ENCODE data around the gene KRTAP21-2.
"Not testable (repeated sequence)": the region's sequence is repeated elsewhere in the genome, so short reads cannot be mapped to it uniquely, and the experiment has no call there.

The KRTAP21-2 gene

DNA sequence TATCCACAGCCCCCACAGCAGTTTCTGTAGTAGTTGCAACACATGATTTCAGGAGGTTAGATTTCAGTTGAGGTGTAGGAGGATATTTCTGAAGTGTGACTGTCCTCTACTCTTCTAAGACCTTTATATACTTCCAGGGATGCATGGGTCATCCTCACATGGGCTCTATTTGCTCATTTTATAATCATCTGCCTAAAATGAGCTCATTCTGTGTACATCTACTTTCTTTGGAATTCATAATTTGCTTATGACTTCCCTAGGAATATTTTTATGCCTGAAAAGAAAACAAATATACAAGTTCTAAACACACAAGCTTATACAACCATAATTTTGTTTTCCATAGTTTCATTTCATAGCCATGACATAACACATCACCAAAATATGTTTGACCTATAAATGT, at the start of gene KRTAP21-2:
Gene KRTAP21-2, minus strand, starts transcription at position 101 of the 400 bp plus-strand sequence. Its CDS starts 57 bp downstream, at position 44.
- no peak for DNase-seq

DNA sequence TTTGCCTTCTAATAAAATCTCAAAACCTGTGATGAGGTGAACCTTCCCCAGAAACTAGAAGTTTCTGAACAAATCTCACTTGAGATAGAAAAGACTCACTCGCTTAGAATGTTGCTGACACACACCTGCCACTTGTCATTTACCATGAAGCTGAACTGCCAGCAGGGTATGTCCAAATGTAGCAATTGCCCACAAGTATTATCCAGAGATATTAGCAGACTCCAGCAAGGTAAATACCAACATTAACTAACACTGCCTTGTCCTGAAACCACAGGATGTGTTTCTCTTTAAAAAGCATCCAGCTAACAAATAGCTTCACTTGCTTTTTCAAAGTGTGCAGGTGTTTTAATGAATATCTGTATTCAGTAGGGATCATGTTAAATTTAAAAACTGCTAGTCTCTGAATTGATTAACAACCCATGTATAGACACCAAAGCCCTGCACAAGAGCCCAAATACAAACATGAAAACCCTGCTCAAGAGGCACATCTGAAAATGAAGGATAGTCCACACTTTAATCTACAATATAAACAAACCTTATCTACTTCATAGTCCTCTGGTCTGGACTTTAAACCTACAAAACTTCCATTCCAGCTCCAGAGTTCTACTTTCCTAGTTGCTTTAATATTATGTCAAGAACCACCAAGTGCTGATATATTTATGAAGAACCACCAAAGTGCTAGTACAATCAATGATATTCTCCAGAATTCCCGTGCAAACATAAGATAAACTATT, 46.7 kb upstream of the KRTAP21-2 start:
- DNase-seq = no peak

DNA sequence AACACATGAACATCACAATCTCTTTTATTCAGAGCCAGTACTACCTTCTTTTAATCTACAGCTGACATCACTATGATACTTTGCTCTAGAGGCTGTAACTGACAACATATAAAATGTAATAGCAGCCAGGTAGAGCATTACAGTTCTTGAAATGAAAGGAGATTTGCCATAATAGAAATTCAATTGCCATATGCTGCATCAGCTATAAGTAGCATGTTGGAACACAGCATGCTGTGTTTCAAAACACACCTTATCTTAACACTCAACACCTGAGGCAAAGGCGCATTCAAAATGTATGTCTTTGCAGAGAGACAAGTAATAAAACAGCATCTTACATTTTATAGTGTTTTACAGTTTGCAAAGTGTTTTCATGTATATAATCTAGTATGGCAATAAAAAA, 32.2 kb upstream of the KRTAP21-2 start:
- DNase-seq = no peak

DNA sequence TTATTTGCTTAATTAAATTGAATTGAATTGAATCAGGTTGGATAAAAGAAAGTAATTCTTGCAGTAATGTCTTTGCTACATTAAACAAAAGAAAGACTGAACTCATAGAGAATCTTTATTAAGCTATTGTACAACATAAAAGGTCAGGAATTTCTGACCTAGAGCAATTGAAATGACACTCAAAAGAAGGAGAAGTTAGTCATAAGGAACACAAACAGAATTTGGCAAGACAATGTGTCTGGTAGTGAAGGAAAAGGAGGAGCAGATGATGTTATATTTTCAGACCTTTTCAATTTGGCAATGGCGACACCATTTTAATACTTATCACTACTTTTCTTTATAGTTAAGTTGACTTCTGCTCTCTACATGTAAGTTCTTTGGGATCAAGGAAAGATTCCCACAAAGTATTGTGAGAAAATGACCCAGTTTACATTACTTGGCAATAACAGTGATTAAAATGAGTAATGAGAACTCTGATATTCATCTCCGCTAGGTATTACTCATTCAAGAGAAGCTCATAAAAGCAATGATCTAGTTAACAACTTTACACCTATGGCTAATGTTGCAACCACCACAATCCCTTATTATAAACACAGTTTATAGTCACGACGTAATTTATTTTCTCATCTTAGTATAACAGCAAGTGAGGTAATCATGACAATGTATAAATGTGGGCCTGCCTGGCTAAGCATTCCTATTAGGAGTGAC, 22.8 kb upstream of the KRTAP21-2 start:
- DNase-seq = no peak

DNA sequence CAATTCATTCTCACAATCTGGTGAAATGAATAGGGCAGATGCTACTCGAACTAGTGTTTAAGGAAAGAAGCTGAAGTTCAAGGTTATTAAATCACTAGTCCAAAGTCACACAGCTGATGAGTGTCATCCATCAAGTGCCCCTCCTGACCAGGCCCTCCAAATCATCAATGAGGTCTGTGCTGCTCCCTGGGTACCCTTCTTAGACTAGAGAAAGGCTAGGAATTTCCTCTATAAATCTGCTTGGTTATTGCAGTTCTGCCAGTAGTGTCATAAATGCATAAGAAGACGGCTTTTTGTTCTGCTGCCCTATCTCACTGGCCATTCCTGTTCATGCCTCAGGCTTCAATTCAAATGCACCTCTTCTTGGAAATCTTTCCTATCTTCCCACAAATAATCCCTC, 13.7 kb upstream of the KRTAP21-2 start:
- no peak for DNase-seq

DNA sequence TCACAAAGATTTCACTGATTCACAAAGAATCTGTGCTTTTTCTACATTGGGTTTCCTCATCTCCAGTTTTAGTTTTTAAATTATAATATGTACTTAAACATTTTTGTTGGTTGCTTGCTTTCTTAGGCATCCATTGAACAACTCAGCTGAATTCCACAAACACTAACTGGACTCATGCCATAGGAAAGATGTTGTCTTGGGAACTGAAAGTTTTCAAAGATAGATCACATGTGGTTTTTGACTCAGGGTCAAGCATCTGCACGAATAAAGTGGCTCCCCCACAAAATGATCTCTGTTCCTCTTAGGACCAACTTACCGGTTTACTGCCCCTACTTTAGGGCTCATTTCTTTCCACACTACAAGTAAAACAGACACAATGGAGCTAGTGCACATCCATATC, 11.2 kb upstream of the KRTAP21-2 start:
- DNase-seq = no peak

DNA sequence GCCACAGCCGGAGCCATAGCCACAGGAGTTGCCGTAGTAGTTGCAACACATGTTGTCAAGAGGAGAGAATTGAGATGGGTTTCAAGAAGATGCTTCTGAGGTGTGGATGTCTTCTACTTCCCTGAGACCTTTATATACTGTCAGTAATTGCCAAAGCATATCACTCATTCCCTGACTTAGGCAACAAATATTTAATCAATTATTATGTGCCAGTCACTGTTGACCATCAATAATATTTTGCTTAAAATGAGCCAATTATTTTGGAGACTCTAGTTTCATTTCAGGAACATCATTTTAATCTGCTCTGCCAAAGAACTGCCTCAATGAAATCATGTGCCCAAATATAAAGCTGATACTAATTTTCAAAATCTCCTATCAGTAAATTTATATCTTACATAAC, 8.3 kb upstream of the KRTAP21-2 start, which contains the start of gene KRTAP21-1:
Gene KRTAP21-1, minus strand, starts transcription at position 101 of the 400 bp plus-strand sequence. Its CDS starts 50 bp downstream, at position 51.
- not testable (repeated sequence) for DNase-seq

DNA sequence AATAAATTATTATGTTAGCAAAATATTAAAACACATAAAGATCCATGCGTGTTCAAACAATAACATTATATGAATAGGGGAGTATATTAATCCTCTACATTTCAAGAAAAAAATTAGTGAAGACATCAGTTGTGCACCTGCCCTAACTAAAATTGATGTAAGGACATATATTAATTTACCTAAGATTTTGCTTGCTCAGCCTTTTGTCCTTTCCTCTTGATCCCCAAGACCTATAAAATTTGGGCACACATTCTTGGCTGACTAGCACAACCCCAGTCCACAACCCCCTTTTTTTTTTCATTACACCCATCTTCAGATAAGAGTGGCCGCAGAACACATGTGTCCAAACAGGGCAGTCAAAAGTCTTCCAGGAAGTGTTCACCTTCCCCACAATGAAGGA, 6.6 kb downstream of the KRTAP21-2 start:
- DNase-seq = no peak

DNA sequence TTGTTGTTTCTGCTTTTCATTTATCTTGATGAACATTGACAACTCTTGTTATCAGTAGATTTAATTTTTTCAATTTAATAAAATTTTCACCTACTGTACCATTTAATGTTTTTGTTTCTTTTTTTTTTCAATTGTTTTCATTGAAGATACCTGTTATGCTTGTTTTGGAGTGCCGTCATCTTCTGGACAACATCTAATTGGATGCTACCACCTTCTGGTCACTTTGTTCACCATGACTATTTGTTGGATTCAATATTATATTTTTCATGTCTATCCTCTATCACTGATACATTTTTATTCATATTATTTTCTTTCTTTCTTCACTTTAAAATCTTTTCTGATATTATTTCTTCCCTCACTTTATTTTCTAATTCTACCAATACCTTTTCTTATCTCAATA, 14.0 kb downstream of the KRTAP21-2 start:
- DNase-seq = no peak

DNA sequence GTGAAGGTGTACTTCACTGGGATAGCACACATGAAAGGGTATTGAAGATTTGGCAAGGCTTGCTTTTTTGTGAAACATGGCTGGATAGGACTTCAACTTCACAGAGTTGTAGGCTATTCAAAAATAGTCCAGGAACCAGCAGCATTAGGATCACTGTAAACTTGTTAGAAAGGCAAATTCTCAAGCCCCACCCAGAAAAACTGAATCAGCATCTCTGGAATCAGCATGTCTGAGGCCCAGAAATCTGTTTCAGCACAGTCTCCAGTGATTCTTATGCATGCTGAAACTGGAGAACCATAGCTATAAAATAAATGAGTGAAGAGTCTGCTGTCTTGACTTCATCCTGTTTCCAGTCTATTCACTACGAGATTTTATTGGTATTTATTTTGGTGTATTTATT, 20.3 kb downstream of the KRTAP21-2 start:
- DNase-seq = no peak

DNA sequence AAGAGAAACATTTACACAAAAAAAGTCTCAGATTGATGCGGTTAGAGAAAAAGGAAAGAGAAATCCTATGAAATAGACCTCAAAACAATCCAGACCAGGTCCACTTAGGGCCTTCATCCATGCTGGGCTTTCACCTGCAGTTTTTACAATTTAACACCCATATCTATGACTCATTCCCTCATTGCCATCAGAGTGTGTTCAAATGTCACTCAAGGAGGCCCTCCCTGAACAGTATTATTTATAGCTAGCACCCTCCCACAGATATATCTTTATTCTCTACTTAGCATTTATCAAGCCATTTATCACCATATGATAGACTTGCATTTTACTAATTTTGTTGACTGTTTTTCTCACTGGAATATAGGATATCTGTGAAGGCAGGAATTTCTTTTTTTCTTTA, 27.7 kb downstream of the KRTAP21-2 start:
- DNase-seq = no peak

DNA sequence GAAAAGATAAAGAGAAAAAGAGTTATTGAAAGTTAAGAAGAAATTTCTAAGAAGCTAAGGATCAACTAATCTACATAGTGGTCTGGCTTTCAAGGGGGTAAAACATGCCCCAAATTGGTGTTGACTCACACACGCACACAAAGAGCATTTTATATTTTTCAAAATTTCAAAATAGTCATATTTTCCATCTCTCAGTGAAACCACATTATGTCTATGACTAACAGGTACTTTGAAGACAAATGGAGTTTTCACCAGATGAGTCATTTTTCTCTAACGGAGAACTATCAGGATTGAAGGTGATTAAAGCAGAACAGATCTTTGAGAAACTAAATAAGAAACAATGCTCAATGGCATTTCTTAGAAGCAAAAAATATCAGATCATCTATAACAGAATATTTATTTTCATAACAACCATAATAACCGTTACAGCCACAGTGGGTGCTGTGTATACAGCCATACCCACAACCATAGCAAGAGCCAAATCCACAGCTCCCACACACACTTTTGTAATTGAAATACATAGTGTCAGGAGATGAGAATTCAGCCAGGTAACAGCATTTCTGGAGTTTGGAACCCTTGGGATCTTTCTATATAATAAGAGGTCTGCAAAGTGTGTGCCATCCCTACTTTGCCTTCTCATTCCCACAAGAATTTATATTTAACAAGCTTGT, 28.7 kb downstream of the KRTAP21-2 start, which contains the start of gene KRTAP21-3:
Gene KRTAP21-3, minus strand, starts transcription at position 539 of the 671 bp plus-strand sequence. Its CDS starts 18 bp downstream, at position 521.
- no peak for DNase-seq

DNA sequence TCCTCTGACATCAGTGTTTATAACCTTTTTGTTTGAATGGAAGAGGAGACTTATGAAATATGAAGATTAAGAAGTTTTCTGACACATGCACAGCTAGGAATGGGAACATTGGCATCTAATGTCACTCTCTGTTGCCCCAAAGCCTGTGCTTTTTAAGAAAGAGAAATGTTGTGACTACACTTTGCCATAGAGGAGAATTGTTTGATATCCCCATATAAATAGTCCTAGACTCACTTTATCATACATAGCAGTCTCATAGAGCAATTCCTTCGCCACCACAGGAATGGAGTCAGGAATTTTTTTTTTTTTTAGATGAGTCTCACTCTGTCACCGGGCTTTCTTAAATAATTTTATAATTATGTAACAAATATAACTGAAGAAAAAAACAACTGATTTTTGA, 30.0 kb downstream of the KRTAP21-2 start:
- DNase-seq = no peak

DNA sequence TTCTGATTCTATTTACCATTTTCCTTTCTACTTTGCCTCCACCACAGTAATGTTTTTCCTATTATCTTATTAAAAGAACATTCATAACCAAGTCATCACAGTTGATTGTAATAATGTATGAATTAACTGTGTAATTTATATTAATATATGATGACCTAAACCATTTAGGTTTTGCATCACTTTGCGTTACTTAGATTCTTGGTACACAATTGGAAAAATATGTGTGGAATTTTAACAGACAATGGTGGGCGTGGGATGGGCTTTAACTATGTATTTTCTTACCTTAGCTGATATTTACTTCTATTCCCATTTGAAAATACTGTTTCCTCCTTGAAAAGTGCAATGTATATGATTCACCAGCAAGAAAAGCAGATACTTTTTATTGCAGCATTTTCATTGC, 32.1 kb downstream of the KRTAP21-2 start:
- no peak for DNase-seq

DNA sequence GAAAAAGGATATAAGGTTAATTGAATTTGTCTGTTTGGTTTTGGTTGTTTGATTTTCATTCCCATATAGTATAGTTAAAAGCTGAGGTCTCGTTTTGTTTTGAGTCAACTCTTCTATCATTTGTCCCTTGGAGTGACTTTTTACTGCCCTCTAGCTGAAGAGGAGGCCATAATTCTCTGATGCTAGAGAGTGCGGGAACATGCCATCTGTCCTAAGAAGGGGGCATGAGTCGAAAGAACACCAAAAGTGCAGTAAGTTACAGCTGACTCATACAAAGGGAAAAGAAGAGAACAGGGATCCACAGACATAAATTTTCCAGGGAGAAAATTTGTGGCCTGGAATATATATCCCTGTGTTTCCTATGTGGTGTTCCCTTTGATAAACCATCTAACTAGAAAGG, 32.6 kb downstream of the KRTAP21-2 start:
- no peak for DNase-seq

DNA sequence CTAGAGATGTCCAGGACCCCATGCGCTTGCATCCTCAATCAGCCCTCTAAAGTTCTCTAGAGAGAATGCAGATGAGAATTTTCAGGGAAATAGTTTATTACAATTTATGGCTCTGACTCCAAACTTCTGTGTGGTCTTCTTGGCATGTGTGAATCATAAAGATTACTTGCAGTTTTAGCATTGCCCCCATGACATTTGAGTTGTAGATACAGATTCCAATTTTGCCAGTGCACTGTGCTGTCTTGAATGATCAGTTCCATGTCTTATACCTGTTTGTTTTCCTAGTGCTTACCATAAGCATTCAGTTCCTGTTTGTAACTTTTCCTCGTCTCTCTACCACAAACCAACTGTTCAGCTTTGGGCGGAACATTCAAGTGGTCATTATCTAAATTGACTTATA, 33.3 kb downstream of the KRTAP21-2 start:
- DNase-seq = no peak

DNA sequence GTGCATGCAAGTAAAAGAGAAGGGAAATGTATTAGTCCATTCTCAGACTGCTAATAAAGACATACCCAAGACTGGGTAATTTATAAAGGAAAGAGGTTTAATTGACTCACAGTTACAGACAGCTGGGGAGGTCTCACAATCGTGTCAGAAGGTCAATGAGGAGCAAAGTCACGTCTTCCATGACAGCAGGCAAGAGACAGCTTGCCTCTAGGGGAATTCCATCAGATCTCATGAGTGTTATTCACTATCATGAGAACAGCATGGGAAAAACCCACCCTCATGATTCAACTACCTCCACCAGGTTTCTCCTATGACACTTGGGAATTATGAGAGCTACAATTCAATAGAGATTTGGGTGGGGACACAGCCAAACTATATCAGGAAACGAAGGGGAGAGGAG, 36.6 kb downstream of the KRTAP21-2 start:
- DNase-seq = peak; percentile 10

DNA sequence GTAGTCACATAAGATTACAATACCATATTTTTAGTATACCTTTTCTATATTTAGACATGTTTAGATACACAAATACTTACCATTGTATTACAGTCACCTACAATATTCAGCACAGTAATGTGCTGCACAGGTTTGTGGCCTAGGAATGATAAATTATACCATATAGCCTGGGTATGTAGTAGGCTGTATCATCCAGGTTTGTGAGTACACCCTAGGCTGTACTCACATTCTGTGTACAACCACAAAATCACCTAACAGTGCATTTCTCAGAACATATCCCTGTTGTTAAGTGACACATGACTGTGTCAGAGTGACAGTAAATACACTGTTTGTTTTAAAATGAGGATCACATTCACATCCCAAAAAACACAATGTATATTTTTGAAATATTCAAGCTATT, 39.6 kb downstream of the KRTAP21-2 start:
- no peak for DNase-seq

All from stimulated activated CD4-positive, alpha-beta T cell treated with anti-CD3 and anti-CD28 coated beads, Interleukin-4, amount 100 ng/mL, for 1 hour (primary cell).